HCT116 (cell line): ENCODE measurements around the gene KDM2B. TPM values are rescaled to one million over a fixed set of nuclear protein-coding genes. Genes with fewer than 3 reads are reported as not detected.

Source experiments
- ATAC-seq: fragments of 200-7000 bp; cut with Tn5 transposase; 2 replicates; pipeline ENCODE4 v1.9.1; 2020; ENCODE audit warnings: mild to moderate bottlenecking, moderate library complexity
- BruUV-seq: library from RNA; stranded (reverse); fragments of 400-500 nt; replicated peaks from 2 replicates; lab custom pipeline; 2021; lab: Mats Ljungman, UMichigan
- CTCF ChIA-PET: fragments of 300-600 bp; sonication (Branson Sonifier 250); formaldehyde crosslinking; loops from one replicate; lab custom pipeline; 2021; ENCODE audit warnings: antibody characterized with exemption; lab: Charles Lee
- POLR2A ChIA-PET: fragments of 300-600, 350-600 bp; sonication (Branson Sonifier 250); formaldehyde crosslinking; loops from one replicate; lab custom pipeline; 2021; ENCODE audit warnings: antibody characterized with exemption; lab: Charles Lee
- RAD21 ChIA-PET, 2 experiments: fragments of 300-600 bp; sonication (Branson Sonifier 250); formaldehyde crosslinking; loops; one replicate each; lab custom pipeline; 2023; ENCODE audit warnings: low total read pairs in 2 of 2; ENCODE audit not compliant: uncharacterized antibody in 2 of 2, unreplicated experiment in 2 of 2, low non-redundant PET in 1 of 2; lab: Charles Lee
- DNase-seq: peaks from one replicate; pipeline ENCODE4 v3.0.0-alpha.2; 2010; ENCODE audit warnings: low read depth, low spot score
- H2AFZ ChIP-seq: fragments of 200-600 bp; shearing (Covaris generic), sonication (generic); 2 replicates; pipeline ENCODE4 v1.6.1; 2017; ENCODE audit warnings: low read depth, mixed run types, mixed read lengths, antibody characterized with exemption, low read length; ENCODE audit not compliant: poor library complexity, severe bottlenecking
- H3K27ac ChIP-seq: 2 replicates; pipeline ENCODE4 v1.5.1; 2012; ENCODE audit warnings: low read depth, low read length
- H3K27me3 ChIP-seq: fragments of 200-600 bp; sonication (generic); 2 replicates; pipeline ENCODE4 v1.6.1; 2016; ENCODE audit warnings: mixed run types, low read length, mixed read lengths; ENCODE audit not compliant: insufficient read depth
- H3K36me3 ChIP-seq, 2 experiments: fragments of 200-500 bp in 1 of 2; fragments of 200-600 bp in 1 of 2; sonication (Bioruptor generic) in 1 of 2; sonication (generic) in 1 of 2; 2 replicates each; pipeline versions ENCODE4 v1.5.1 to v1.6.1; 2014 to 2016; ENCODE audit warnings: low read length in 2 of 2, inconsistent platforms in 1 of 2, mixed read lengths in 1 of 2, mixed run types in 1 of 2; ENCODE audit not compliant: insufficient read depth in 2 of 2, control insufficient read depth in 1 of 2
- H3K4me1 ChIP-seq, 2 experiments: fragments of 200-600 bp in 1 of 2; sonication (generic) in 1 of 2; 2 replicates each; pipeline versions ENCODE4 v1.5.1 to v1.6.1; 2012 to 2017; ENCODE audit warnings: low read length in 2 of 2, inconsistent platforms in 1 of 2, mild to moderate bottlenecking in 1 of 2, mixed read lengths in 1 of 2, mixed run types in 1 of 2, moderate library complexity in 1 of 2; ENCODE audit not compliant: insufficient read depth in 2 of 2, control insufficient read depth in 1 of 2
- H3K4me2 ChIP-seq: fragments of 200-600 bp; sonication (generic); 2 replicates; pipeline ENCODE4 v1.6.1; 2017; ENCODE audit warnings: mixed run types, low read length, mixed read lengths
- H3K4me3 ChIP-seq, 2 experiments: fragments of 200-600 bp in 1 of 2; sonication (generic) in 1 of 2; replicated peaks in 1 of 2; 2 replicates each; pipeline ENCODE4 v1.5.1; 2011 to 2016; ENCODE audit warnings: low read length in 2 of 2, control low read depth in 1 of 2, low read depth in 1 of 2, mild to moderate bottlenecking in 1 of 2, mixed read lengths in 1 of 2, mixed run types in 1 of 2
- H3K79me2 ChIP-seq: fragments of 200-600 bp; sonication (generic); 2 replicates; pipeline ENCODE4 v1.6.1; 2017; ENCODE audit warnings: mild to moderate bottlenecking, mixed run types, low read length, moderate library complexity, mixed read lengths; ENCODE audit not compliant: insufficient read depth
- H3K9ac ChIP-seq: fragments of 200-600 bp; sonication (generic); 2 replicates; pipeline ENCODE4 v1.6.1; 2016; ENCODE audit warnings: low read length, mixed read lengths
- H3K9me2 ChIP-seq: fragments of 200-600 bp; sonication (generic), shearing (Covaris generic); 2 replicates; pipeline ENCODE4 v1.6.1; 2017; ENCODE audit warnings: mixed run types, mild to moderate bottlenecking, moderate library complexity; ENCODE audit not compliant: insufficient read depth
- H3K9me3 ChIP-seq, 2 experiments: fragments of 200-500 bp in 1 of 2; fragments of 200-600 bp in 1 of 2; sonication (Bioruptor generic) in 1 of 2; sonication (generic) in 1 of 2; 2 replicates each; pipeline ENCODE4 v1.6.1; 2014 to 2017; ENCODE audit warnings: low read length in 2 of 2, mixed read lengths in 2 of 2, inconsistent platforms in 1 of 2, low read depth in 1 of 2, mild to moderate bottlenecking in 1 of 2, mixed run types in 1 of 2, moderate library complexity in 1 of 2; ENCODE audit not compliant: control insufficient read depth in 1 of 2, insufficient read depth in 1 of 2
- H4K20me1 ChIP-seq: fragments of 200-600 bp; sonication (generic), shearing (Covaris generic); 2 replicates; pipeline ENCODE4 v1.6.1; 2017; ENCODE audit warnings: mixed run types, mild to moderate bottlenecking, moderate library complexity; ENCODE audit not compliant: insufficient read depth
- ATF3 ChIP-seq: IDR thresholded peaks from 2 replicates; pipeline ENCODE4 v1.6.1; 2012
- CBX3 ChIP-seq: IDR thresholded peaks from 2 replicates; pipeline ENCODE4 v1.6.1; 2012; ENCODE audit warnings: low read depth
- CEBPB ChIP-seq: IDR thresholded peaks from 2 replicates; pipeline ENCODE4 v1.6.1; 2012; ENCODE audit warnings: low read depth
- ELF1 ChIP-seq: IDR thresholded peaks from 2 replicates; pipeline ENCODE4 v1.6.1; 2012; ENCODE audit warnings: low read depth, borderline replicate concordance
- EZH2 ChIP-seq: fragments of 200-600 bp; sonication (generic); IDR thresholded peaks from 2 replicates; pipeline ENCODE4 v1.6.1; 2017; ENCODE audit warnings: antibody characterized with exemption, mixed run types
- FOSL1 ChIP-seq: IDR thresholded peaks from 2 replicates; pipeline ENCODE4 v1.6.1; 2012; ENCODE audit warnings: low read depth
- JUND ChIP-seq: IDR thresholded peaks from 2 replicates; pipeline ENCODE4 v1.6.1; 2012
- MAX ChIP-seq: IDR thresholded peaks from 2 replicates; pipeline ENCODE4 v1.6.1; 2012
- POLR2AphosphoS5 ChIP-seq: IDR thresholded peaks from 2 replicates; pipeline ENCODE4 v1.6.1; 2011; ENCODE audit warnings: mild to moderate bottlenecking, low read depth, low read length, moderate library complexity
- RAD21 ChIP-seq: IDR thresholded peaks from 2 replicates; pipeline ENCODE4 v1.6.1; 2012; ENCODE audit warnings: low read depth, mild to moderate bottlenecking
- REST ChIP-seq: IDR thresholded peaks from 2 replicates; pipeline ENCODE4 v1.6.1; 2012; ENCODE audit warnings: low read depth
- SP1 ChIP-seq: IDR thresholded peaks from 2 replicates; pipeline ENCODE4 v1.6.1; 2012; ENCODE audit warnings: low read depth
- SRF ChIP-seq: IDR thresholded peaks from 2 replicates; pipeline ENCODE4 v1.6.1; 2012; ENCODE audit warnings: low read depth
- TCF7L2 ChIP-seq: IDR thresholded peaks from 2 replicates; pipeline ENCODE4 v1.7.0; 2011; ENCODE audit warnings: borderline replicate concordance, inconsistent platforms; ENCODE audit not compliant: insufficient read depth, insufficient read length; ENCODE audit errors: extremely low read depth
- ZFX ChIP-seq: fragments of 450-650 bp; IDR thresholded peaks from 2 replicates; pipeline ENCODE4 v1.6.1; 2017
- ZNF274 ChIP-seq: fragments of 200-500 bp; sonication (Bioruptor generic); IDR thresholded peaks from 2 replicates; pipeline ENCODE4 v1.6.1; 2014; ENCODE audit warnings: mild to moderate bottlenecking, low read depth, low read length, inconsistent platforms
- intact Hi-C: fragments of 100-400 bp; cut with micrococcal nuclease; formaldehyde crosslinking; loops from 2 replicates; pipeline ENCODE4 v1.10.0; 2022
- total RNA-seq: library from RNA; stranded (reverse); gene quantifications from one replicate; pipeline ENCODE4 v1.2.1, GENCODE V29; 2021; ENCODE audit not compliant: unreplicated experiment

The KDM2B gene
- total RNA-seq, 1 experiment from 2014 or later: 36.7 TPM

GRCh38 chr12:121608301-121608700 lies 27.5 kb upstream of the KDM2B start:
- Histone ChIP-seq H3K27ac (no peak overlapping the region), H2AFZ (no peak overlapping the region), H3K79me2 (no peaks in the 10 kb centered on the region), H3K4me3 (no peak overlapping the region), H3K9ac (no peak overlapping the region), H3K9me3 (no peaks in the 10 kb centered on the region), H3K4me2 (no peak overlapping the region)
- ATAC-seq: no peak
- CTCF ChIA-PET: no interaction called here
- DNase-seq: no peak
- POLR2A ChIA-PET: no interaction called here
- TF ChIP-seq ZFX: no peak
- TF ChIP-seq ZNF274: no peak
- TF ChIP-seq, all 23 proteins: peak for 0
- Histone ChIP-seq H4K20me1 (no peaks in the 10 kb centered on the region), H3K36me3 (no peaks in the 10 kb centered on the region), H3K9me2 (no peaks in the 10 kb centered on the region), H3K4me1 (peaks cover 8 to 14% of the 10 kb centered on the region in 2 experiments; a peak in 3 of 4 replicates), H3K27me3 (no peaks in the 10 kb centered on the region)
- intact Hi-C loops: no loop called here
- BruUV-seq: no TSS peak
- RAD21 ChIA-PET: no interaction called here

GRCh38 chr12:121603581-121603980 lies 22.8 kb upstream of the KDM2B start:
- Histone ChIP-seq H3K4me2 (no peak overlapping the region), H3K9ac (no peak overlapping the region), H3K27me3 (no peaks in the 10 kb centered on the region), H3K9me2 (no peaks in the 10 kb centered on the region), H3K79me2 (no peaks in the 10 kb centered on the region), H3K27ac (no peak overlapping the region), H3K4me1 (no peaks in the 10 kb centered on the region), H2AFZ (no peak overlapping the region), H4K20me1 (no peaks in the 10 kb centered on the region), H3K9me3 (no peaks in the 10 kb centered on the region), H3K36me3 (no peaks in the 10 kb centered on the region), H3K4me3 (no peak overlapping the region)
- no TSS peak for BruUV-seq
- ChIA-PET RAD21 (no interaction called here), POLR2A (no interaction called here), CTCF (no interaction called here)
- TF ChIP-seq ZFX (no peak), CBX3 (no peak), TCF7L2 (no peak), JUND (no peak), SRF (no peak), ELF1 (no peak), ZNF274 (no peak), MAX (no peak), FOSL1 (no peak), REST (no peak), EZH2 (no peak), ATF3 (no peak), CEBPB (no peak), SP1 (no peak), RAD21 (no peak), POLR2AphosphoS5 (no peak)
- DNase-seq (no peak), ATAC-seq (no peak)
- intact Hi-C loops: no loop called here
